ENCODE measurements around the gene KANSL1L. TPM values are rescaled to one million over a fixed set of nuclear protein-coding genes. Genes with fewer than 3 reads are reported as not detected.

The KANSL1L gene
- total RNA-seq, 1 donor from 2014 or later = 4.9 TPM

DNA sequence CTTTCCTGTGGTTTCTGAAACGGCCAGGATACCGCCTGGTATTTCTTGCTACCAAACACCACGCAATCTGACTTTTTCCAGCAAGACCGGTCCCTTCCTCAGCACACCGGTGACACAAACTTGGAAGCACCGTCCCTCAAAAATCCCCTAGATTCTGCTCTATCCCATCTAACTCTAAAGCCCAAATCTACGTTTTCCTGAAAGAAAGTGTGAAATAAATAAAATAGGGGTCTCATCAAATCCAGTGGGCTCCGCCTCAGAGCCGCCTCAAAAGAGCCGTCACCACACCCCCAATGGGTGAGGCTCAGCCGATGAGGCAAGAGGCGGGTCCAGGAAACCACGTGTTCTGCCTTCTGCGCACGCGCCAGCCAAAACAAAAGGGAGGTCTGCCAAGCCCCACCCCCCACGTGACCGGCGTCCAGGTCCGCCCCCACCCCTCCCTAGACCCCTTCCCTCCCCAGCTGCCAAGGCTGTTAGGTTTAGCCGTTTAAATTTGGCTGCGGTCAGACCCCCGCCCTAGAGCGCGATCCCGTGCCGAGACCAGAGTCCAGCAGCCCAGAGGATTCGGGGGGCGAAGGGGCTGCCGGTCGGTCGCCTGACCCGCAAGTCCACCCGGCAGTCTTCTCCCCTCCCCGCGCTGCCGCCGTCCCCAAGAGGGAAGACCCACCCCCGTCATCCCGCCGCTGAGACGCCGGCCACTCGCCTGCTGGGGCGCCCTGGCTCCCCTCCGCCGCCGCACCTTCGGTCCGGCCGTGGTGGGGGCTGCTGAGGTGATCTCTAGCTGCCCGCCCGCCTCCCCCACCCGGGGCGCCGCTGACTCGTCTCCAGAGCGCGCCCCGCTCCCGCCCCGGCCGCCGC lies 534 bp downstream of the KANSL1L start:
- H3K9me3 Mint-ChIP-seq = no peaks in the 10 kb centered on the region
- peak overlapping the region; percentile 96 for H3K4me3 Mint-ChIP-seq (ENCODE audit: low read depth)
- peaks cover 28% of the 10 kb centered on the region for H3K4me1 Mint-ChIP-seq (ENCODE audit: low read depth)
- DNase-seq (ENCODE audit: low spot score) = peak; percentile 96
- peak overlapping the region; percentile 99 for H3K27ac Mint-ChIP-seq
- H3K27me3 Mint-ChIP-seq (ENCODE audit: low read depth) = peaks cover 15% of the 10 kb centered on the region
- no peaks in the 10 kb centered on the region for H3K36me3 Mint-ChIP-seq (ENCODE audit: low read depth)
- intact Hi-C loops (cut with micrococcal nuclease) = loop anchor here (1.0 to 2.0 kb wide), 3 partner anchors 168 to 1916 kb away; partner anchors contain the start of genes IDH1, LANCL1 and RPE

DNA sequence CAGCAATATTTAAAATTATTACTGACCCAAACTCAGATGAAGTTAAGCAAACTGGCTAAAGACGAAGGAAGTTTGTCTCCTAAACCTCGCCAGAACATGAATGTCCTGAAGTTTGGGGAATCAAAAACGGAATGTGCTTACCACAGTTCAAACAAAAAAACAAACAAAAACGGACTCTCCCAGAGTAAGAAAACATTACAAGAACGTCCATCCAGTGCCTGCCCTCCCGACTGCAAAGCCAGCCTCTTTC lies 1.1 kb downstream of the KANSL1L start:
- H3K9me3 Mint-ChIP-seq = no peaks in the 10 kb centered on the region
- peaks cover 28% of the 10 kb centered on the region for H3K4me1 Mint-ChIP-seq (ENCODE audit: low read depth)
- H3K27ac Mint-ChIP-seq = peak overlapping the region; percentile 99
- DNase-seq (ENCODE audit: low spot score) = no peak
- H3K4me3 Mint-ChIP-seq (ENCODE audit: low read depth) = peak overlapping the region; percentile 96
- peaks cover 14% of the 10 kb centered on the region for H3K27me3 Mint-ChIP-seq (ENCODE audit: low read depth)
- no peaks in the 10 kb centered on the region for H3K36me3 Mint-ChIP-seq (ENCODE audit: low read depth)
- intact Hi-C loops (cut with micrococcal nuclease) = loop anchor here (1.0 to 2.0 kb wide), 3 partner anchors 168 to 1915 kb away; partner anchors contain the start of genes IDH1, LANCL1 and RPE

DNA sequence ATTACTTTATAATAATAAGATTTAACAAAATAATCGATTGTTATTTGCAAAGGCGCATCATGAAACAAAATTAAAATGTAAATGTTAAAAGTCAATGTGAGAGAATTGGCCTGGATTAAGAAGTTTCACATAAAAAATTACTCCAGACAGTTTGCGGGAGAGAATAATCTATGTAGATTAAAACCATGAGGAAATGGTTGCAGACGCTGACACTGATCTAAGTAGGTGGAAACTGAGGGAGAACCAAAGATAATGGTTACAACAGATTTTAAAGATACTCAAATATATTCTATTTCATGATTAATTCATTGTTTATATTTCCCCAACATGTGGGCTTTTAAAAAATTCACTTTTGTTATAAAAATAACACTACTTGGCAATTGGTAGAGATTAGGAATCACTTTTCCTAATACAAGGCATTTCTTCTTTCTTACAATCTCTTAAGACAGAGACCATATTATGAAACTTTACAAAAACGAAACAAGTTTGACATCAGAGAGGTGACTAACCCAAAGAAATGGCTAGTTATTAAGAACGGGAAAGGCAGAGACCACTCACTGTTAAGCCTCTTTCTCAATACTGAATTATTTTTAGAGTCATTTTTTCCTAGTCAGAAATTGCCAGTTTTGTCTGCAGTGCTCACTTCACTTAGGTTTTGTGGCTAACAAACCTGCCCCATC lies 1.6 kb downstream of the KANSL1L start:
- intact Hi-C loops (cut with micrococcal nuclease) = loop anchor here (1.0 to 2.0 kb wide), 3 partner anchors 167 to 1915 kb away; partner anchors contain the start of genes IDH1, LANCL1 and RPE
- no peak for DNase-seq (ENCODE audit: low spot score)

DNA sequence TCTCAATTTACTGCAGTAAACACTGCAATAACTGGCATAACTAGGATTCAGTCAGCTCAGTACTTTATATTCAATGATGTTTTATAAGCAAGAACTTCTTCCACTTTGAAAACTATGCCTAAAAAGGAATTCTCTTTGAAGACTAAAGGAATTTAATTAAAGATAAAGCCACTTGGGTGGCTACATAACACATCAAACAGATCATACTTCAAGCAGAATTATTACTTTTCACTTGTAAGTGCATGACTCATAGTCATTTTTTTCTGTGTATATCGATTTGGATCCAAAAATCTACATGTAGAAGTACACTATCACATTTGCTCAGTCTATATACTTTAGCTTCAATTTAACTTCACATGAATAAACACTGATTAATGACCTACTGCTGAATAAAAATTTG lies 4.0 kb downstream of the KANSL1L start:
- peaks cover 5% of the 10 kb centered on the region for H3K9me3 Mint-ChIP-seq
- peaks cover 7% of the 10 kb centered on the region for H3K27me3 Mint-ChIP-seq (ENCODE audit: low read depth)
- no peaks in the 10 kb centered on the region for H3K36me3 Mint-ChIP-seq (ENCODE audit: low read depth)
- intact Hi-C loops (cut with micrococcal nuclease) = no loop called here
- no peak overlapping the region for H3K4me3 Mint-ChIP-seq (ENCODE audit: low read depth)
- DNase-seq (ENCODE audit: low spot score) = no peak
- no peak overlapping the region for H3K27ac Mint-ChIP-seq
- peaks cover 38% of the 10 kb centered on the region for H3K4me1 Mint-ChIP-seq (ENCODE audit: low read depth)

More for the DNA sequence above, 1.6 kb downstream of the KANSL1L start:
- Mint-ChIP-seq H3K36me3 (ENCODE audit: low read depth) (no peaks in the 10 kb centered on the region), H3K27me3 (ENCODE audit: low read depth) (peaks cover 14% of the 10 kb centered on the region), H3K9me3 (no peaks in the 10 kb centered on the region), H3K4me1 (ENCODE audit: low read depth) (peaks cover 28% of the 10 kb centered on the region), H3K27ac (peak overlapping the region; percentile 99), H3K4me3 (ENCODE audit: low read depth) (peak overlapping the region; percentile 96)

DNA sequence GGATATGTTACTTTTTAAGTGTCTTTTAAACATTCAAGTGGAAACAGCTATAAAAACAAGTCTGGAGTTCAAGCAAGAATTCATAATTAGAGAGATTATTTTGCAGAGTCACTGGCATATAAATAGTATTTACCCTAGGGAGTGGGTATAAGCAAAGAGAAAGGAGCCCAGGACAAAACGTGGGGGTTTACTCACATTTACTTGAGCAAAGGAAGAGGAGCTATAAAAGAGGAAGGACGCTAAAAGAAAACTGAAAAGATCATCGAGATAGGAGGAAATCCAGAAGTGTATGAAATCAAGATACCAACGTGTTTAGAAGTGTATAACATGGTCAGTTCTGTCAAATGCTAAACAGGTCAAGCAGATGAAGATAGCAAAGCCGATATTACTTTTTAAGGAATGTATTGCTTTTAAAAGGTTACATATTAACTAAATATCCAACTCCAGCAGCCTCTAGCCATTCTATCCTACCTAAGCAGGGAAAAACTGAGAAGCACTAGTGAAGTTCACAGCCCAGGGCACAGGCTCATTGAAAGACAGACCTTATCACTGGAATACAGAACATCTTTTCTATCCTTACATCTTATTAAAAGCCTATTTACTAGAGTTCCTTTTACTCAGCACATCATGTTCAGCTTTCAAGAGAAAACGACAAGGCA lies 8.6 kb downstream of the KANSL1L start:
- Mint-ChIP-seq H3K27me3 (ENCODE audit: low read depth) (no peaks in the 10 kb centered on the region), H3K4me3 (ENCODE audit: low read depth) (no peak overlapping the region), H3K27ac (no peak overlapping the region), H3K36me3 (ENCODE audit: low read depth) (peaks cover 2% of the 10 kb centered on the region), H3K9me3 (peaks cover 5% of the 10 kb centered on the region), H3K4me1 (ENCODE audit: low read depth) (peaks cover 14% of the 10 kb centered on the region)
- no peak for DNase-seq (ENCODE audit: low spot score)
- intact Hi-C loops (cut with micrococcal nuclease) = no loop called here

DNA sequence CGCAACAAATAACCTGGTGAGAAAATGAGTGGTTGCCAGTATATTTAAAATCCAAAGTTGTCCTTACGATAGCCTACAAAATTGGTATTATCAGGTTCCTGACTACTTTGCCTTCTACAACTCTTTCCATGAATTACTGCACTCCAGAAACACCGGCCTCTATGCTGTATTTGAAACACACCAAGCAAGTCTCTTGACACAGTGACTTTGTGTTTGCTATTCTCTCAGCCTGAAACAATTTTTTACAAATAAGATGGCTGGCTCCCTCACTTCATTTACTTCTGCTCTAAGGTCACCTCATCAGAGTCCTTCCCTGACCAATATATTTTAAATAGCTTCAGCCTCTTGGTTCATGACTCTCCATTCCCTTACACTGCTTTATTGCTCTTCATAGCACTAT lies 12.2 kb downstream of the KANSL1L start:
- Mint-ChIP-seq H3K36me3 (ENCODE audit: low read depth) (peaks cover 6% of the 10 kb centered on the region), H3K9me3 (peaks cover 5% of the 10 kb centered on the region), H3K27me3 (ENCODE audit: low read depth) (no peaks in the 10 kb centered on the region), H3K4me1 (ENCODE audit: low read depth) (peaks cover 11% of the 10 kb centered on the region), H3K4me3 (ENCODE audit: low read depth) (no peak overlapping the region), H3K27ac (no peak overlapping the region)
- DNase-seq (ENCODE audit: low spot score) = no peak
- intact Hi-C loops (cut with micrococcal nuclease) = no loop called here

DNA sequence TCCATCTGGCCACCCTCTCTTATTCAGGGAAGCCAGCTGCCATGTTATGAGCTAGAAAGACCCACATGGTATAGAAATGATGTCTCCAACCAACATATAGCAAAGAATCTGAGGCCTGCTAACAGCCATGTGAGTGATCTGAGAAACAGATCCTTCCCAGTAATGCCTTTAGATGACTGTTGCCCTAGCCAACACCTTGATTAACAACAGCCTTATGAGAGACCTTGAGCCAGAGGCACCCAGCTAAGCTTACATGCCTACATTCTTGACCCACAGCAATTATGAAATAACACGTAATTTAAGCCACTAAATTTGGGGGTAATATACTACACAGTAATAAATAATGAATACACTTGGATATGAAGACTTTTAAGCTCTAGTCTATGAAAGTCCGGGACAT lies 13.0 kb downstream of the KANSL1L start:
- DNase-seq (ENCODE audit: low spot score) = no peak
- H3K4me3 Mint-ChIP-seq (ENCODE audit: low read depth) = no peak overlapping the region
- no peak overlapping the region for H3K27ac Mint-ChIP-seq
- H3K36me3 Mint-ChIP-seq (ENCODE audit: low read depth) = peaks cover 12% of the 10 kb centered on the region
- H3K9me3 Mint-ChIP-seq = peaks cover 4% of the 10 kb centered on the region
- intact Hi-C loops (cut with micrococcal nuclease) = no loop called here
- peaks cover 10% of the 10 kb centered on the region for H3K4me1 Mint-ChIP-seq (ENCODE audit: low read depth)
- H3K27me3 Mint-ChIP-seq (ENCODE audit: low read depth) = no peaks in the 10 kb centered on the region

DNA sequence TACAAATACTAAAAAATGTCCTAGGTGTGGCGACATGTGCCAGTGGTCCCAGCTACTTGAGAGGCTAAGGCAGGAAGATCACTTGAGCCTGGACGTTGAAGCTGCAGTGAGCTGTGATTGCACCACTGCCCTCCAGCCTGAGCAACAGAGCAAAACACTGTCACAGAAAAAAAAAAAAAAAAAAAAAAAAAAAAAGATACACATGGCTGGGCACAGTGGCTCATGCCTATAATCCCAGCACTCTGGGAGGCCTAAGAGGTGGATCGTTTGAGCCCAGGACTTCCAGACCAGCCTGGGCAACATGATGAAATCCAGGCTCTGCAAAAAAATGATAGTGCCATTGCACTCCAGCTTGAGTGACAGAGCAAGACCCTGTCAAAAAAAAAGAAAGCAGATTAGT lies 13.7 kb downstream of the KANSL1L start:
- H3K36me3 Mint-ChIP-seq (ENCODE audit: low read depth) = peaks cover 12% of the 10 kb centered on the region
- intact Hi-C loops (cut with micrococcal nuclease) = no loop called here
- no peaks in the 10 kb centered on the region for H3K27me3 Mint-ChIP-seq (ENCODE audit: low read depth)
- H3K27ac Mint-ChIP-seq = no peak overlapping the region
- no peak overlapping the region for H3K4me3 Mint-ChIP-seq (ENCODE audit: low read depth)
- peaks cover 4% of the 10 kb centered on the region for H3K4me1 Mint-ChIP-seq (ENCODE audit: low read depth)
- no peak for DNase-seq (ENCODE audit: low spot score)
- H3K9me3 Mint-ChIP-seq = no peaks in the 10 kb centered on the region

DNA sequence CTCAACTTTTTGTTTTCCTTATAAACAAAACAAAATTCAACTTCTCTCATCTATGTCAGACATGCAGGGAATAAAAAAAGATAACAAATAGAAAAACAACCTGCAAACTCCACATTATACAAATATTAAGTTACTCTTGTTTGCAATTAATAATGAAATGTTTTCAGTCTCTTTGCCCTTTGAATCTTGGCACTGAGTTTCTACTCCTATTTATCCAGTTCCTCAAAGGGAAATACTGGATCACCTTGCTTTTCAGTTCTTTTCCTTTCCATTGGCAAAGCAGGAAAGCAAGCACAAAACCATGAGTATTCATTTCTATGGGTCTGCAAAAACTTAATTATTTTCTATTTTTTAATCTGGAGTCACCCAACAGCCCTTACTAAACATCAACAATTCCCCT lies 23.6 kb downstream of the KANSL1L start:
- DNase-seq (ENCODE audit: low spot score) = no peak
- Mint-ChIP-seq H3K9me3 (peaks cover 5% of the 10 kb centered on the region), H3K4me3 (ENCODE audit: low read depth) (no peak overlapping the region), H3K27ac (no peak overlapping the region), H3K27me3 (ENCODE audit: low read depth) (no peaks in the 10 kb centered on the region), H3K36me3 (ENCODE audit: low read depth) (peaks cover 27% of the 10 kb centered on the region), H3K4me1 (ENCODE audit: low read depth) (no peaks in the 10 kb centered on the region)
- intact Hi-C loops (cut with micrococcal nuclease) = no loop called here

DNA sequence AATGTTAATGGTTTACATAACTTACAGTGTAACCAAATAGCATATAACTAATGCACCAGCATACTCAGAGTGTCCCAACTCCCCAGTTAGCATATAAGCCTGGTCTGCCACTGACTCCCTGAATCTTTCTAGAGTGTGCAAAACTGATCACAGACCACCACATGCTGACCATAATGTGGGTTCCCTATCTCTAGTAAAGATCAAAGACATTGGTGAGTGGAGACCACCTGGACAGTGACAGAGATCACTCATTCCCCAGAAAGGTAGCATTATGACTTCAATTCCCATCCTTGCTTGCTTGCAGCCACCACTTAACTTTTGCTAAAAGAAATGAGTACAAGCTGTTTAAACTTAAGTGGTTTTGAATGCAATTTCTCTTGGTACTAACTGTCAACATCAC lies 39.0 kb downstream of the KANSL1L start:
- no peak for DNase-seq (ENCODE audit: low spot score)
- Mint-ChIP-seq H3K27ac (no peak overlapping the region), H3K27me3 (ENCODE audit: low read depth) (no peaks in the 10 kb centered on the region), H3K9me3 (no peaks in the 10 kb centered on the region), H3K4me1 (ENCODE audit: low read depth) (no peaks in the 10 kb centered on the region), H3K36me3 (ENCODE audit: low read depth) (peaks cover 2% of the 10 kb centered on the region), H3K4me3 (ENCODE audit: low read depth) (no peak overlapping the region)
- intact Hi-C loops (cut with micrococcal nuclease) = no loop called here

DNA sequence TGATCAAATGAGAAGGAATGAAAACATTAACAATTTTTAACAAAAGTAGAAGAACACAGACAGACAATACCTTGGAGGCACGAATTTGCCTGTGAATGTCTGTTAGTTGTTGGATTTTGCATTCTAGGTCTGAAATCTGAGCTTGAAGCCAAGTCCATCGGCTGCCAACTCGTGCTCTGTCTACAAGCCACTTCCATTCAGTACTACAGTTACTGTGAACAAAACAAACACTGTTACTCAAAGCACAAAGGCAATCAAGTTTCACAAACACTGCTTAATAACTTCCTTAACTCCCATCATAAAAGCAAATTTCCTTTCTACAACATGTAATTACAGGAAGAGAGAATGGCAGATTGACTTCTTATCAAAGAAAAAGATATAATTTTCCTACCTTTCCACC lies 42.2 kb downstream of the KANSL1L start:
- intact Hi-C loops (cut with micrococcal nuclease) = no loop called here
- Mint-ChIP-seq H3K27ac (no peak overlapping the region), H3K36me3 (ENCODE audit: low read depth) (peaks cover 9% of the 10 kb centered on the region), H3K4me3 (ENCODE audit: low read depth) (no peak overlapping the region), H3K9me3 (peaks cover 19% of the 10 kb centered on the region), H3K4me1 (ENCODE audit: low read depth) (no peaks in the 10 kb centered on the region), H3K27me3 (ENCODE audit: low read depth) (no peaks in the 10 kb centered on the region)
- DNase-seq (ENCODE audit: low spot score) = no peak

DNA sequence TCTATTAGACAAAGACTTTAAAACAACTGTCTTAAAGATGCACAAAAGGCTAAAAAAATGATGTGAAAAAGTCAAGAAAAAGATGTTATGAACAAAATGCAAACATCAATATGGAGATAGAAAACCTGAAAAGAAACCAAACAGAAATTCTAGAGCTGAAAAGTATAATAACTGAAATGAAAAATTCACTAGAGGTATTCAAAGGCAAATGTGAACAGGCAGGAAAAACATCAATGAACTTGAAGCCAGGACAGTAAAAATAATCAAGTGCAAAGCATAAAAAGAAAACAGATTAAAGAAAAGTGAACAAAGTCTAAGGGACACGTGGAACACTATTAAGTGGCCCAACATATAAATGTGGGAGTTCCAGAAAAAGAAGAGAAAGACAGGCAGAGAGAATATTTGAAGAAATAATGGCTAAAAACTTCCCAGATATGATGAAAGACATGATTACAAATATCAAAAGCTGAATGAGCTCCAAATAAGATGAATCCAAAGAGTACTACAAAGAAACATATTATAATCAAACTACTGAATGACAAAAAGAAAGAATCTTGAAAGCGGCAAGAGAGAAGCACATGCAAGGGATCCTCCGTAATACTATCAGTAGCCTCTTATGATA lies 57.5 kb downstream of the KANSL1L start:
- Mint-ChIP-seq H3K4me1 (ENCODE audit: low read depth) (no peaks in the 10 kb centered on the region), H3K27me3 (ENCODE audit: low read depth) (no peaks in the 10 kb centered on the region), H3K36me3 (ENCODE audit: low read depth) (peaks cover 8% of the 10 kb centered on the region), H3K27ac (no peak overlapping the region), H3K9me3 (peaks cover 36% of the 10 kb centered on the region), H3K4me3 (ENCODE audit: low read depth) (no peak overlapping the region)
- intact Hi-C loops (cut with micrococcal nuclease) = no loop called here
- DNase-seq (ENCODE audit: low spot score) = no peak
